GM13976 (cell line): ENCODE results near the gene ADCY3.

Experiments used
- DNase-seq: peaks from one replicate; pipeline ENCODE4 v3.0.0; 2012; ENCODE audit warnings: low spot score
- in situ Hi-C: fragments of 300-500 bp; cut with MboI; formaldehyde crosslinking; loops from one replicate; pipeline ENCODE4 v1.12.0; 2022; ENCODE audit warnings: low sequenced_read_pairs, mixed read lengths, inconsistent platforms; ENCODE audit not compliant: unreplicated experiment
- TF ChIP-seq, protein P1 (sequence below): IDR thresholded peaks from 2 replicates; pipeline ENCODE4 v1.5.1; 2012; ENCODE audit warnings: borderline replicate concordance, mild to moderate bottlenecking; ENCODE audit not compliant: insufficient read depth; ENCODE audit errors: extremely low read depth, missing control alignments, control extremely low read depth

Gene ADCY3

GRCh38 chr2:24886691-24887304 is 33.2 kb downstream of the ADCY3 start:
- in situ Hi-C loops = no loop called here
- TF ChIP-seq, protein P1, sequence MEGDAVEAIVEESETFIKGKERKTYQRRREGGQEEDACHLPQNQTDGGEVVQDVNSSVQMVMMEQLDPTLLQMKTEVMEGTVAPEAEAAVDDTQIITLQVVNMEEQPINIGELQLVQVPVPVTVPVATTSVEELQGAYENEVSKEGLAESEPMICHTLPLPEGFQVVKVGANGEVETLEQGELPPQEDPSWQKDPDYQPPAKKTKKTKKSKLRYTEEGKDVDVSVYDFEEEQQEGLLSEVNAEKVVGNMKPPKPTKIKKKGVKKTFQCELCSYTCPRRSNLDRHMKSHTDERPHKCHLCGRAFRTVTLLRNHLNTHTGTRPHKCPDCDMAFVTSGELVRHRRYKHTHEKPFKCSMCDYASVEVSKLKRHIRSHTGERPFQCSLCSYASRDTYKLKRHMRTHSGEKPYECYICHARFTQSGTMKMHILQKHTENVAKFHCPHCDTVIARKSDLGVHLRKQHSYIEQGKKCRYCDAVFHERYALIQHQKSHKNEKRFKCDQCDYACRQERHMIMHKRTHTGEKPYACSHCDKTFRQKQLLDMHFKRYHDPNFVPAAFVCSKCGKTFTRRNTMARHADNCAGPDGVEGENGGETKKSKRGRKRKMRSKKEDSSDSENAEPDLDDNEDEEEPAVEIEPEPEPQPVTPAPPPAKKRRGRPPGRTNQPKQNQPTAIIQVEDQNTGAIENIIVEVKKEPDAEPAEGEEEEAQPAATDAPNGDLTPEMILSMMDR = no peak
- DNase-seq = no peak

DNA sequence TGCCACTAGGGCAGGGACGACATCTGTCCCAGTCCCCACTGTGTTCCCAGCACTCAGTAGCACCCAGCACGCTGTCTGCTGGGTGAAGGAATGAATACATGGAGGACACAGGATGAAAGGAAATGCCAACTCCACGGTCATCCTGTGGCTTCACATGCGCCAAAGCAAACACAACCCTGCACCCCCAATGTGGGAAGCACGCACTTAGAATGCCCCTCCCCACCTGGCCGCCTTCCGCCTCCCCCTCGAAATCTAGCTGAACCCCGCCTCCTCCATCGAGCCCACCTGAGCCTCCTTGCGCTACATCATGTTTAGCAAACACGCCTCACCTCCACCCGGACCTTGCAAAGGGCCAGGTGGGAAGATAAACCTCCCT is 33.9 kb downstream of the ADCY3 start:
- in situ Hi-C loops = no loop called here
- DNase-seq = no peak
- TF ChIP-seq, protein P1 = no peak

- in situ Hi-C loops = no loop called here
- TF ChIP-seq, protein P1 = no peak
- DNase-seq = peak; percentile 59
These were observed 34.6 kb downstream of the ADCY3 start for GRCh38 chr2:24885221-24886125.

DNA sequence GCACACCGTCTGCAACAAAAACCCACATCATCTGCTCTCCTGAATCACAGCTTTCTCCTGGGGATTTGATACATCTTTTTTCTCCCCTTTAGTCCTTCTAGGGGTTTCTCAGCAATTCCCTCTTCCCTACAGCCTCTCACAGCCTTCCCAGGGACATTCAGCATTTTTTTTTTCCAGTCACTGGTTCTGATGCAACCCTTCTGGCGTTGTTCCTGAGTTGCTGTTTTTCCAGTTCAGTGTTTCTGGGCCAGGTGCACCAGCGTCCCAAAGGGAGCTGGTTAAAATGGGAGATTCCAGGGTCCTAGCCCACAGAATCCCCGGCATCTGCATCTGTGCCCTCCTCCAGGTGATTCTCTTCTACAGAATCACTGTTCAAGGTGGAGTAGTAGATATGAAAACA is 36.1 kb downstream of the ADCY3 start:
- TF ChIP-seq, protein P1 = no peak
- in situ Hi-C loops = no loop called here
- DNase-seq = no peak

GRCh38 chr2:24881623-24882022 is 38.4 kb downstream of the ADCY3 start:
- DNase-seq = no peak
- in situ Hi-C loops = no loop called here
- TF ChIP-seq, protein P1 = no peak

GRCh38 chr2:24881158-24881557 is 38.9 kb downstream of the ADCY3 start:
- DNase-seq = no peak
- in situ Hi-C loops = no loop called here
- TF ChIP-seq, protein P1 = no peak

DNA sequence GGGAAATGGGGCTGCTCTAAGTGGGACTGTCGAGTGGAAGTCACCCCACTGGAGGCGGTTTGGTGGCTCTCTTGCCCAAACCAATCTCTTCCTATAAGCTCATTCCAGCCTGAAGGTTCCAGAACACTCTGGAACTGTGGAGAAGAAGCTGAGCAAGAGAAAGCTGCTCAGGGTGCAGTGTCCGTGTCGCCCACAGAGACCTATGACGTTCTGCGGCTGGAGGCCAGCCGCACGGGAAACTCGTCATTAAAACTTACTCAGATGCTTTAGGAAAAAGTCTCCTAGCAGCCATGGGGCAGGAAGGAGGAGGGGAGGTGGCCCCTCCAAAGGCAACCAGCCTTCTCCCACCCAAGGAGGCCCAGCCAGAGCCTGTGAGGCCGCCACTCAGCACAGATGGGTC is 41.7 kb downstream of the ADCY3 start:
- TF ChIP-seq, protein P1 = no peak
- DNase-seq = no peak
- in situ Hi-C loops = no loop called here
